GM19025 (cell line): ENCODE data around the gene TOR3A.
"Not testable (repeated sequence)": the region's sequence is repeated elsewhere in the genome, so short reads cannot be mapped to it uniquely, and the experiment has no call there.

ENCODE experiments used
- ATAC-seq: cut with Tn5 transposase; IDR thresholded peaks from one replicate; pipeline ENCODE4 v1.9.1; 2021; ENCODE audit warnings: mild to moderate bottlenecking, low read depth, moderate library complexity; ENCODE audit not compliant: unreplicated experiment

TOR3A gene, protein sequence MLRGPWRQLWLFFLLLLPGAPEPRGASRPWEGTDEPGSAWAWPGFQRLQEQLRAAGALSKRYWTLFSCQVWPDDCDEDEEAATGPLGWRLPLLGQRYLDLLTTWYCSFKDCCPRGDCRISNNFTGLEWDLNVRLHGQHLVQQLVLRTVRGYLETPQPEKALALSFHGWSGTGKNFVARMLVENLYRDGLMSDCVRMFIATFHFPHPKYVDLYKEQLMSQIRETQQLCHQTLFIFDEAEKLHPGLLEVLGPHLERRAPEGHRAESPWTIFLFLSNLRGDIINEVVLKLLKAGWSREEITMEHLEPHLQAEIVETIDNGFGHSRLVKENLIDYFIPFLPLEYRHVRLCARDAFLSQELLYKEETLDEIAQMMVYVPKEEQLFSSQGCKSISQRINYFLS

GRCh38 chr1:179081687-179082332, at the start of gene TOR3A:
TOR3A (plus strand) TSS chr1:179082070; CDS start chr1:179082129, 59 bp downstream.
- peak; percentile 85 for ATAC-seq

DNA sequence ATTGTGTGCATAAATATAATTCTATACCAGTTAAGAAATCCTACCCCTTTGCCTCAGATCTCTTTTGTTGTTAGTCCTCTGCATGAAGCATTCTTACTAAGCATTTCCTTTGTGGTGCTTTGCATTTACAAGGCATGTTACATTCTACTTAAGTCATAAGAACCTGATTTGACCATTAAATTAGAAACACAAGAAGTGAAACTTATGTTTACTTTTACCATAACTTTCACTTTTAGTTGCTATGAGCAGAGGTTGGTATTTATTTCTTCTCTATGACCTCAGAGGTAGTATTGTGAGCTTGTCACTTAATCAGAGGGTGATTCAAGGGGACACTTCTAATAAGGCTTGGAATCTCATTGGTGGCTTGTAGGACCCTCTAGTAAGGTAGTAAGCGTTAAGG, 47.1 kb upstream of the TOR3A start:
- peak; percentile 73 for ATAC-seq

GRCh38 chr1:179036844-179037465, 44.9 kb upstream of the TOR3A start:
- no peak for ATAC-seq

DNA sequence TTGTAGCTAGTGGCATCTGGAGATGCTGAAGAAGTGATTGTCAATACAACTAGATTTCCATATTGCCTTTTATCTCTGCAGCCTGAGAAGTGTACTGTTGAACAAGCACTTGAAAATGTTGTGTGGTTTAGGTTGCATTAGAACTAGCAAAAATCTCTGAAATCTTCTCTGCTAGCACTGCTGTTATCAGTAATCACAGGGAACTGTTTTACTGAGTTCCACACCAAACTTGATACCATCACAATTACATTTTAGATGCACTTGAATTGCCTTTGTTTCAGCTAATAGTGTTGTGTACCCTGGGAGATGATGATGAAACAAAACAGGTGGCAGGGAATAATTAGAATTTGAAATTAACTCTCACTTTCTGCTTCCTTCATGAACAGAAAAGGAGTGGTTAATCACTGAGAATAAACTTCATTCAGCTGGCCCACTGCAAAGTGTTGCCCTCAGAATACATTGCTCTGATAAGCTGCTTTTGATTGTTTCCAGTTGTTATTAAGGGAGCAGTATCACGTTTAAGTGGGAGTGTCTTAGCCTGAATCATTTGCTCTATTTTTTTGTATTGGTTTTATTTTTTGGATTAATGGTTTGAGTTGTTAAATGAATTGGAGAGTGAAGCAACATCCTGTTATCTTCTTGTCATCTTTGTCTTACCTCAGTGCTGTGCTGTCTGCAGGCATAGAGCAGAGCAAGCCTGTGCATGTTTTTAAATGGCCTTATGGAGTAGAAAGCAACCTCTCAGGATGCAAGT, 43.2 kb upstream of the TOR3A start:
- no peak for ATAC-seq

- ATAC-seq: not testable (repeated sequence)
Observed at GRCh38 chr1:179039502-179040174, 42.2 kb upstream of the TOR3A start.

DNA sequence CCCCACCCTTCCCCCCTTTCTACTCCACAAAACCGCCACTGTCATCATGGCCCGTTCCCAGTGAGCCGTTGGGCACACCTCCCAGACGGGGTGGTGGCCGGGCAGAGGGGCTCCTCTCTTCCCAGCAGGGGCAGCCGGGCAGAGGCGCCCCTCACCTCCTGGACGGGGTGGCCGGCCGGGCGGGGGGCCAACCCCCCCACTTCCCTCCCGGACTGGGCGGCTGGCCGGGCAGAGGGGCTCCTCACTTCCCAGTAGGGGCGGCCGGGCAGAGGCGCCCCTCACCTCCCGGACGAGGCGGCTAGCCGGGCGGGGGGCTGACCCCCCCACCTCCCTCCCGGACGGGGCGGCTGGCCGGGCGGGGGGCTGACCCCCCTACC, 41.7 kb upstream of the TOR3A start:
- not testable (repeated sequence) for ATAC-seq

GRCh38 chr1:179042087-179042486, 39.8 kb upstream of the TOR3A start:
- ATAC-seq: no peak

DNA sequence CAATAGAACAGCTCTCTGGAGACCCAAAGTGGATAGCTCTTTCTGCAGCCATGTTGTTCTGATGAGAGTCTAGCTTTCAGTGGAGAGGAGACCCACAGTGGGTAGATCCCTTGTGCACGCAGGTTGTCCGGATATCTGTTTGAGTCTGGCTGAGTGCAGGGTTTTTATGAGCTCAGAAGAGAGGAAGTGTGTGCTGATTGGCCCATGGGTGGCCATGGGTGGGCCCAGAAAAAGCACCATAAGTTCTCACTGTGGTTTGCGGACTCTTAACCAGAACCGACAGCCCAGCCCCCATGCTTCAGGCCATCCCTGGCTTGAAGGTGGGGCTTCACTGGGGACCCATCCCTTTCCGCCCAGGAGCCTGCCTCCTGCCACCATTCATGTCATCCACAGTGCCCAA, 39.2 kb upstream of the TOR3A start:
- no peak for ATAC-seq

DNA sequence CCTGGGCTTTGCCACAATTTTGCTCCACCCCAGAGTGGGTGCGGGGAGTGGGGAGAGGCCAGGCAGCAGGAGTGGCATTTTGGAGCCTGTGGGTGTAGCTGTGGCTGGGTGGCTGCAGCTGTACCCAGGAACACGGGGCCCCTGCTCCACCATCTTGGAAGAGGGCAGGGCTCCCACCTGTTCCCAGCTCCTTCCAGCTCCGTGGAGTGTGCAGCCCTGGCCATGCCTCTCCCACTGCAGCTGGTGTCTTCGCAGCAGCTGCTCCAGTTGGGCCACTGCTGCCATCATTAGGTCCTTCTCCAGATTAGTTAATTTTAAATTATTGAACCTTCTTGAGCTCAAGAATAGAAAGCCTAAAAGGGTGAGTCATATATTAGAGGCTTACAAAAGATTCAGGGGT, 38.6 kb upstream of the TOR3A start:
- no peak for ATAC-seq

DNA sequence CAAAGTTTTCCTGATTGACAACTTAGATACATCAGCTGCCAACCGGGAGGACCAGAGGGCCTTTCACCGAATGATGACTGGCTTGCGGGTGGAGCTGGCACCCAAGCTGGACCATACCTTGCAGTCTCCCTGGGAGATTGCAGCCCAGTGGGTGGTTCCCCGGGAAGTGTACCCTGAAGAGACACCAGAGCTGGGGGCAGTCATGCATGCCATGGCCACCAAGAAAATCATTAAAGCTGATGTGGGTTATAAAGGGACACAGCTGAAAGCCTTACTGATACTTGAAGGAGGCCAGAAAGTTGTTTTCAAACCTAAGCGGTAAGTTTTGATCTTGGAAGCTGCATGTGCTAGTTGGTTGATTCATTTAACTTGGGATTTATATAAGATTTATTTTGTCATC, 38.0 kb upstream of the TOR3A start:
- no peak for ATAC-seq

GRCh38 chr1:179046808-179047635, 34.8 kb upstream of the TOR3A start:
- ATAC-seq: no peak

DNA sequence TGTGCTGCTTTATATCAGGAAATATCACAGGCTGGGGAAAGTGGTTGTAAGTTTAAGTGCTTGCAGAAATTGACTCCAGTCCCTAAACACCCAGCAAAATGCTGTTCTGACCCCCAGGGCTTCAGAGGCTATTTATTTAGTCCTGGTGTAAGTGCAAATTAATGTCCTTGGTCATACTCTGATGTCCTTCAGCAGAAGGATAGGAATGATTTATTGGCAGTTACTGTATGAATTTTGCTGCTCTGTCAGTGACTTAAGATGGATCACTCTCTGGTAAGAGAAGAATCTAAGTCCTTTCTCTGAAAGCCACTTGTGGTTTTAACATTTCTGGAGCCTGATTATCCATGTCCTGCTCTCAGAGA, 34.3 kb upstream of the TOR3A start:
- no peak for ATAC-seq

DNA sequence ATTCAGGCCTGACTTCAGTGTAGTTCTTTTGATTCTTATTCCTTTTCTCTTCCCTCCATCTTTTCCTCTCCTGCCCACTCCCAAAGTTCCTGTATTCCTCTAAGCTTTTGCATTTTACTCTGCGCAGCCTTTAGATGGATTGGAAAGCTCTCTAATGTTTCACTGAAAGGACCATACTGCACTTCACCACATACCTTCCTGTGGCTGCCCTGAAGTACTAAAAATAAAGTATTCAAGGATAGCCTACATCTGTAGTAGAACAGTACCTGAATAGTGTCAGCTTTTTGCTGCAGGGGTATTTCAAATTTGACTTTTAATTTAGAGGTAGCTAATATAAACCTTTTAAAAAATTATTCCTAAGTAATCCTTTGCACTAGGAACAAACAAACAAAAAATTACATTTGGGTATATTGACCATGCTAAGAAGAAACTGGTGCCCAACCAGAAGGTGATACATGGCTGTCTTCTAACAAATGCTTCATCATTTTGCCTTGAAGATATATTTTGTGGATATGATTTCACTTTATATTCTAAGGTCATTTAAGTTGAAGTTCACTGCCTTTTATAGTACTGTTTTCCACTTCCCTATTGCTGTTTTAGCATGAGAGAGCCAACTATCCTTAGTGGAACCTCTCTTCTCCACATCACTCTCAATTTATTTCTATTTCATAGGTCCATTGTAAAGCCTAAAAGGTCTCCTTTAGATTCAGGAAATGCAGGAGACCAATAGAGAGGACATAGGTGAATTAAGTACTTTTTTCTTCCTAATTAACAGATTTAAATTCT, 33.3 kb upstream of the TOR3A start:
- no peak for ATAC-seq

- no peak for ATAC-seq
Observed at GRCh38 chr1:179052776-179053175, 29.1 kb upstream of the TOR3A start.

DNA sequence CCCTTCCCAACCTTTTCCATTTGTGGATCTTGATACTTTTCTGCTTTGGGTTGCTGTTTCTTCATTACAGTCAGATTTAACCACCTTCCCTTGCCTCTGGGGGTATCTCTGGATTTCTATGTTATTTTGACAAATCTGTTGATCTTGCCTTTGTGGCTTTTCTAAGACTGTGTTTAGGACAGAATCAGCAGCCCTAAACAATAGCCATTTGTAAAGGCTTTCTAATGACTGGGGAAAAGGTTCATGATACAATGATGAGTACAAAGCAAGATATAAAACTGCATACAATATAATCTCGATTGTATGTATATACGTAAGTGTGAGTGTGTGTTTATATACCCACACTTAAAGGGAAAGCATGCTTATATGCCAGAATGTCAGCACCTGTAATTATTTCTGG, 28.4 kb upstream of the TOR3A start:
- ATAC-seq: no peak

GRCh38 chr1:179055937-179056336, 25.9 kb upstream of the TOR3A start:
- no peak for ATAC-seq

GRCh38 chr1:179058487-179059483, 23.1 kb upstream of the TOR3A start:
- no peak for ATAC-seq
